Hematopoietic multipotent progenitor cell treated with erythropoietin and hydrocortisone succinate and interleukin-3 and kit ligand, for 4 days (in vitro differentiated cells): ENCODE data around the gene CWF19L2.

ENCODE experiments used
- DNase-seq: peaks from one replicate; pipeline ENCODE4 v3.0.0-alpha.2; 2015

CWF19L2 gene

DNA sequence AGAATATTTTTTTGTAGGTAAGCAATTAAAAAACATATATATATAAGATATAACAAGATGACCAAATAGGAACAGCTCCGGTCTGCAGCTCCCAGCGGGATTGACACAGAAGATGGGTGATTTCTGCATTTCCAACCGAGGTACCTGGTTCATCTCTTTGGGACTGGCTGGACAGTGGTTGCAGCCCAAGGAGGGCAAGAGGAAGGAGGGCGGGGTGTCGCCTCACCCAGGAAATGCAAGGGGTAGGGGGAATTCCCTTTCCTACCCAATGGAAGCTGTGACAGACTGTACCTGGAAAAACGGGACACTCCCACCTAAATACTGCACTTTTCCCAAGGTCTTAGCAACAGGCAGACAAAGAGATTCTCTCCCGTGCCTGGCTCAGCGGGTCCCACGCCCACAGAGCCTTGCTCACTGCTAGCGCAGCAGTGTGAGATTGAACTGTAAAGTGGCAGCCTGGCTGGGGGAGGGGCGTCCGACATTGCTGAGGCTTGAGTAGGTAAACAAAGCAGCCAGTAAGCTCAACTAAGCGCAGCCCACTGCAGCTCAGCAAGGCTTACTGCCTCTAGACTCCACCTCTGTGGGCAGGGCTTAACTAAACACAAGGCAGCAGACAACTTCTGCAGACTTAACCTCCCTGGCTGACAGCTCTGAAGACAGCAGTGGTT is 163.8 kb downstream of the CWF19L2 start:
- no peak for DNase-seq

DNA sequence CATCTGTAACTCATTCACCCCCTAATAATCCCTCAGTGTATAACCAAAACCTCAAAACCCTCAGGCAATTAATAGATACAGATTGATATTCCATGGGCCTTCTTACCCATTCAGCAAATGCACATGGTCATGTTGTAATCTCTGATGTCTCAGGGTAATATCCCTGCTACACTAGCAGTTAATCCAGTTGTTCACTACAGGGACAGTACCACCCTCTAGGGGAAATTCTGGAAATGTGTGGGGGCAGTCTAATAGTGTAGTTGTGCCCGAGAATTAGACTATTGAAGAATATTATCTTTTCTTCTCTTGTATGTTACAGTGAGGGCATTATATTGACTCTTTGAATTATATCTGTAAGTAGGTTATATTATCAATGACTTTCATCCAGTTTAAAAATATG is 175.4 kb downstream of the CWF19L2 start:
- no peak for DNase-seq
